K562 (cell line): ENCODE results near the gene CAV1. TPM values are rescaled to one million over a fixed set of nuclear protein-coding genes. Genes with fewer than 3 reads are reported as not detected.

ENCODE experiments used
- CTBP1 ChIP-seq: fragments of 450-650 bp; IDR thresholded peaks from 2 replicates; pipeline ENCODE4 v1.6.1; 2016; ENCODE audit warnings: borderline replicate concordance
- E4F1 ChIP-seq: fragments of 250-450 bp; sonication (Bioruptor Pico); IDR thresholded peaks from 2 replicates; pipeline ENCODE4 v1.5.0; 2021; ENCODE audit warnings: mild to moderate bottlenecking, borderline replicate concordance
- GTF2F1 ChIP-seq: IDR thresholded peaks from 2 replicates; pipeline ENCODE4 v1.6.1; 2011; ENCODE audit warnings: low read depth, low read length, improper control_type of control experiment
- HMG20A ChIP-seq: fragments of 450-650 bp; formaldehyde crosslinking; conservative IDR thresholded peaks from 2 replicates; pipeline ENCODE4 v1.4.0; 2020; ENCODE audit warnings: mild to moderate bottlenecking, mixed read lengths
- KLF1 ChIP-seq: fragments of 450-650 bp; IDR thresholded peaks from 2 replicates; pipeline ENCODE4 v1.6.1; 2016; ENCODE audit warnings: missing genetic modification characterization, missing compliant biosample characterization
- POLR3G ChIP-seq: IDR thresholded peaks from 2 replicates; pipeline ENCODE4 v1.6.1; 2011; ENCODE audit not compliant: insufficient read length, insufficient replicate concordance; ENCODE audit errors: extremely low read depth
- PRPF4 ChIP-seq: fragments of 200-400 bp; formaldehyde crosslinking; IDR thresholded peaks from one replicate; pipeline ENCODE4 v1.6.1; 2017; ENCODE audit warnings: low read length, low read depth, mild to moderate bottlenecking; ENCODE audit not compliant: insufficient read depth, poor library complexity, severe bottlenecking
- SNIP1 ChIP-seq: fragments of 450-650 bp; IDR thresholded peaks from 2 replicates; pipeline ENCODE4 v1.7.1; 2017; ENCODE audit warnings: low read depth, mild to moderate bottlenecking
- SRSF7 ChIP-seq: fragments of 200-400 bp; formaldehyde crosslinking; optimal IDR thresholded peaks from 2 replicates; pipeline ENCODE3; 2017; ENCODE audit warnings: mild to moderate bottlenecking, low read depth, low read length
- SRSF9 ChIP-seq: fragments of 200-400 bp; formaldehyde crosslinking; IDR thresholded peaks from 2 replicates; pipeline ENCODE4 v1.6.1; 2017; ENCODE audit warnings: low read depth, low read length, borderline replicate concordance
- U2AF1 ChIP-seq: fragments of 200-400 bp; formaldehyde crosslinking; optimal IDR thresholded peaks from 2 replicates; pipeline ENCODE3; 2017; ENCODE audit warnings: mild to moderate bottlenecking, low read depth, low read length, moderate library complexity
- WHSC1 ChIP-seq: IDR thresholded peaks from one replicate; pipeline ENCODE4 v1.6.1; 2012; ENCODE audit warnings: low read length, control low read depth, inconsistent platforms
- polyA plus RNA-seq, 8 experiments: library from polyadenylated mRNA; depleted of rRNA in 4 of 8; stranded (reverse) in 5 of 8; unstranded in 3 of 8; fragments of >200 nt; fragmentation: Nextera tagmentation in 2 of 8; fragmentation: Illumina TruSeq in 1 of 8; extraction: Ambion mirVana in 2 of 8; extraction: Trizol in 1 of 8; gene quantifications; 2 replicates each; pipeline versions ENCODE4 v1.2.1 to v1.2.3, GENCODE V29; 2011 to 2014; ENCODE audit warnings: inconsistent platforms in 1 of 8, missing spikeins in 1 of 8
- total RNA-seq, 7 experiments: library from RNA; depleted of rRNA in 6 of 7; stranded (reverse); fragments of >200 nt in 6 of 7; fragmentation: Illumina TruSeq in 2 of 7; extraction: Trizol in 2 of 7; gene quantifications; 2 replicates each; pipeline versions ENCODE4 v1.2.1 to v1.2.3, GENCODE V29; 2011 to 2021; ENCODE audit warnings: low replicate concordance in 1 of 7
- TF ChIP-seq, protein P1 (sequence below): fragments of 450-650 bp; IDR thresholded peaks from 2 replicates; pipeline ENCODE4 v1.6.1; 2016
- TF ChIP-seq, protein P2 (sequence below): fragments of 200-800 bp; sonication (Bioruptor generic); IDR thresholded peaks from 2 replicates; pipeline ENCODE4 v1.6.1; 2016; ENCODE audit warnings: missing genetic modification characterization, missing compliant biosample characterization
- TF ChIP-seq, protein P3 (sequence below): fragments of 450-650 bp; IDR thresholded peaks from 2 replicates; pipeline ENCODE4 v1.6.1; 2016; ENCODE audit warnings: mild to moderate bottlenecking

Gene CAV1
- total and polyA plus RNA-seq, 9 of the 15 experiments (the other 6 are each of a cell fraction or from before 2014, with no cell fraction given): 0.08 to 1.5 (median 0.63) TPM

- TF ChIP-seq GTF2F1: no peak
- no peak for TF ChIP-seq SNIP1
- TF ChIP-seq WHSC1: no peak
- no peak for TF ChIP-seq PRPF4
- TF ChIP-seq, protein P1, sequence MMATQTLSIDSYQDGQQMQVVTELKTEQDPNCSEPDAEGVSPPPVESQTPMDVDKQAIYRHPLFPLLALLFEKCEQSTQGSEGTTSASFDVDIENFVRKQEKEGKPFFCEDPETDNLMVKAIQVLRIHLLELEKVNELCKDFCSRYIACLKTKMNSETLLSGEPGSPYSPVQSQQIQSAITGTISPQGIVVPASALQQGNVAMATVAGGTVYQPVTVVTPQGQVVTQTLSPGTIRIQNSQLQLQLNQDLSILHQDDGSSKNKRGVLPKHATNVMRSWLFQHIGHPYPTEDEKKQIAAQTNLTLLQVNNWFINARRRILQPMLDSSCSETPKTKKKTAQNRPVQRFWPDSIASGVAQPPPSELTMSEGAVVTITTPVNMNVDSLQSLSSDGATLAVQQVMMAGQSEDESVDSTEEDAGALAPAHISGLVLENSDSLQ: peak; percentile 82
- TF ChIP-seq U2AF1: no peak
- no peak for TF ChIP-seq HMG20A (CRISPR knock-in tag)
- no peak for TF ChIP-seq SRSF9
- TF ChIP-seq, protein P2, sequence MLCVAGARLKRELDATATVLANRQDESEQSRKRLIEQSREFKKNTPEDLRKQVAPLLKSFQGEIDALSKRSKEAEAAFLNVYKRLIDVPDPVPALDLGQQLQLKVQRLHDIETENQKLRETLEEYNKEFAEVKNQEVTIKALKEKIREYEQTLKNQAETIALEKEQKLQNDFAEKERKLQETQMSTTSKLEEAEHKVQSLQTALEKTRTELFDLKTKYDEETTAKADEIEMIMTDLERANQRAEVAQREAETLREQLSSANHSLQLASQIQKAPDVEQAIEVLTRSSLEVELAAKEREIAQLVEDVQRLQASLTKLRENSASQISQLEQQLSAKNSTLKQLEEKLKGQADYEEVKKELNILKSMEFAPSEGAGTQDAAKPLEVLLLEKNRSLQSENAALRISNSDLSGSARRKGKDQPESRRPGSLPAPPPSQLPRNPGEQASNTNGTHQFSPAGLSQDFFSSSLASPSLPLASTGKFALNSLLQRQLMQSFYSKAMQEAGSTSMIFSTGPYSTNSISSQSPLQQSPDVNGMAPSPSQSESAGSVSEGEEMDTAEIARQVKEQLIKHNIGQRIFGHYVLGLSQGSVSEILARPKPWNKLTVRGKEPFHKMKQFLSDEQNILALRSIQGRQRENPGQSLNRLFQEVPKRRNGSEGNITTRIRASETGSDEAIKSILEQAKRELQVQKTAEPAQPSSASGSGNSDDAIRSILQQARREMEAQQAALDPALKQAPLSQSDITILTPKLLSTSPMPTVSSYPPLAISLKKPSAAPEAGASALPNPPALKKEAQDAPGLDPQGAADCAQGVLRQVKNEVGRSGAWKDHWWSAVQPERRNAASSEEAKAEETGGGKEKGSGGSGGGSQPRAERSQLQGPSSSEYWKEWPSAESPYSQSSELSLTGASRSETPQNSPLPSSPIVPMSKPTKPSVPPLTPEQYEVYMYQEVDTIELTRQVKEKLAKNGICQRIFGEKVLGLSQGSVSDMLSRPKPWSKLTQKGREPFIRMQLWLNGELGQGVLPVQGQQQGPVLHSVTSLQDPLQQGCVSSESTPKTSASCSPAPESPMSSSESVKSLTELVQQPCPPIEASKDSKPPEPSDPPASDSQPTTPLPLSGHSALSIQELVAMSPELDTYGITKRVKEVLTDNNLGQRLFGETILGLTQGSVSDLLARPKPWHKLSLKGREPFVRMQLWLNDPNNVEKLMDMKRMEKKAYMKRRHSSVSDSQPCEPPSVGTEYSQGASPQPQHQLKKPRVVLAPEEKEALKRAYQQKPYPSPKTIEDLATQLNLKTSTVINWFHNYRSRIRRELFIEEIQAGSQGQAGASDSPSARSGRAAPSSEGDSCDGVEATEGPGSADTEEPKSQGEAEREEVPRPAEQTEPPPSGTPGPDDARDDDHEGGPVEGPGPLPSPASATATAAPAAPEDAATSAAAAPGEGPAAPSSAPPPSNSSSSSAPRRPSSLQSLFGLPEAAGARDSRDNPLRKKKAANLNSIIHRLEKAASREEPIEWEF (CRISPR knock-in tag): peak; percentile 73; the same call in 1 of the 2 replicates
- no peak for TF ChIP-seq POLR3G
- TF ChIP-seq E4F1 (CRISPR knock-in tag): no peak
- TF ChIP-seq, protein P3, sequence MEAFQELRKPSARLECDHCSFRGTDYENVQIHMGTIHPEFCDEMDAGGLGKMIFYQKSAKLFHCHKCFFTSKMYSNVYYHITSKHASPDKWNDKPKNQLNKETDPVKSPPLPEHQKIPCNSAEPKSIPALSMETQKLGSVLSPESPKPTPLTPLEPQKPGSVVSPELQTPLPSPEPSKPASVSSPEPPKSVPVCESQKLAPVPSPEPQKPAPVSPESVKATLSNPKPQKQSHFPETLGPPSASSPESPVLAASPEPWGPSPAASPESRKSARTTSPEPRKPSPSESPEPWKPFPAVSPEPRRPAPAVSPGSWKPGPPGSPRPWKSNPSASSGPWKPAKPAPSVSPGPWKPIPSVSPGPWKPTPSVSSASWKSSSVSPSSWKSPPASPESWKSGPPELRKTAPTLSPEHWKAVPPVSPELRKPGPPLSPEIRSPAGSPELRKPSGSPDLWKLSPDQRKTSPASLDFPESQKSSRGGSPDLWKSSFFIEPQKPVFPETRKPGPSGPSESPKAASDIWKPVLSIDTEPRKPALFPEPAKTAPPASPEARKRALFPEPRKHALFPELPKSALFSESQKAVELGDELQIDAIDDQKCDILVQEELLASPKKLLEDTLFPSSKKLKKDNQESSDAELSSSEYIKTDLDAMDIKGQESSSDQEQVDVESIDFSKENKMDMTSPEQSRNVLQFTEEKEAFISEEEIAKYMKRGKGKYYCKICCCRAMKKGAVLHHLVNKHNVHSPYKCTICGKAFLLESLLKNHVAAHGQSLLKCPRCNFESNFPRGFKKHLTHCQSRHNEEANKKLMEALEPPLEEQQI: peak; percentile 69; the same call in 1 of the 2 replicates
- TF ChIP-seq CTBP1: peak; percentile 90
- no peak for TF ChIP-seq KLF1 (tag)
- no peak for TF ChIP-seq SRSF7
Observed at GRCh38 chr7:116501425-116502167, 23.2 kb upstream of the CAV1 start (continued).
